ENCODE data around the gene ANTXRL. TPM values are rescaled to one million over a fixed set of nuclear protein-coding genes. Genes with fewer than 3 reads are reported as not detected.
"Not testable (repeated sequence)": the region's sequence is repeated elsewhere in the genome, so short reads cannot be mapped to it uniquely, and the experiment has no call there.

The ANTXRL gene
- total RNA-seq, 1 experiment from 2014 or later = not detected

DNA sequence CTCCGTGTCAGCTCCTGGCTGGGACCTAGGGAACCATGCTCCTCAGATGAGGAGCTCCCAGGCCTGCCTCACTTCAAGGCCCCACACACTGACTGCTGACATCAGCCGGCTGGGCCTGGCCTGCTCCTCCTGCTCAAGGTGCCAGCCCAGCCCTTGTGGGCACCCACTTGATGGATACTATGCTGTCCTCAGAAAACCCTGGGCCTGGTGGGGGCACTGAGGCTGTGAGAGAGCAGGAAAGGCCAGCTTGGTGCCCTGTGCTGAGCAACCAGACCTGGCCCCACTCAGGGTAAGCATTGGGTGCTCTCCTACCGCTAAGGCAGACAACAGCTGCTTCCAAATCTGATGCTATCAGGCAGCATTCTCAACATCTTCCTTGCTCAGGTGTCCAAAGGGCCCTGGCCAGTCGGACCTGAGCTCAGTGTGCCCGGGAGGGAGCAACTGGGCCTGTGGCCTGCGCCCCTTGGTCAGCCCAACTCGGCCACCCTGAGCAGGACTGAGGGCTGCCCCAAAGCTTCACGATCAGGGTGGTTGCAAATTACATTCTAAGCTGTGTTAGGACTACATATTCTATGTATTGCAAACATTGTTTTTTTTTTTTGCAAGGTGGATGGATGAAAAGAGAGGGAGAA is 21.9 kb upstream of the ANTXRL start:
- Histone ChIP-seq H3K27me3 (replicated peaks) (no peaks in the 10 kb centered on the region), H3K36me3 (no peaks in the 10 kb centered on the region), H3K4me1 (replicated peaks) (no peaks in the 10 kb centered on the region), H3K4me3 (no peak overlapping the region), H3K9me3 (replicated peaks) (no peaks in the 10 kb centered on the region; the same call in 1 of the 2 replicates), H3K27ac (no peak overlapping the region)
- peak in 1 of 2 experiments; percentile 33 for DNase-seq (ENCODE audit: low read depth in 1 of 2, low spot score in 2 of 2)

DNA sequence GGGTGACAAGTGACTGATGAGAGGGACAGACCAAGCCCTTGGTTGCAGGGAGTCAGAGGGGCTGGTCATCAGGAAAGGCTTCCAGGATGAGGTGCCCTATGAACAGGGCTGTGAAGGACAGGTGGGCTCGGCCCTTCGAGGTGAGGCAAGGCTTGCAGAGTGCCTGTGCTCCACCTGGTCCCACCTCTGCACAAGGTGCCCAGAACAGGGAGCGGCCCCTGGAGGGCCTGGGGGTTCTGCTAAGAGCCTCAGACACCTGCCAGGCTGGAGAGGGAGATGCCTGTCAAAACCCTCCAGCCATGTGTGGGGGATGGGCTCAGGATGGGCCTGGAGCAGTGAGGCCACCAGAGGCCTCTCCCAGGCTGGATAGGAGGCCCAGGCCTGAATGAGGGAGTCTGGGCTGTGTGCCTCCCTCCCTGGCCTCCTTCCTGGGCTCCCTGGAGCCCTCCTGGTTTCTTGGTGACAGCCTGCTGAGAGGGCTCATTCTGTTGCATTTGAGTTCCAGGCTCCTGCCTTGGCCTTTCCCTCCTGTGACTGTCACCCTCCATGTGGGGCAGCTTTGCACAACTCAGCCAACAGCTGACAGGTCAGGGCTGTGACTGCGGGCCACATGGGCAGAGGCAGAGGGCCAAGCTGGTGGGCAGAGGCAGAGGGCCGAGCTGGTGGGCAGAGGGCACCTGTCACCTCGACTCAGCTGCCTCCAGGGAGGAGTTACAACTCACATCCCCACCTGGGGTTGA is 21.1 kb upstream of the ANTXRL start:
- not testable (repeated sequence) for H3K4me1 ChIP-seq (replicated peaks); H3K9me3 ChIP-seq (replicated peaks); H3K27me3 ChIP-seq (replicated peaks); DNase-seq (ENCODE audit: low read depth in 1 of 2, low spot score in 2 of 2); H3K36me3 ChIP-seq; H3K4me3 ChIP-seq; H3K27ac ChIP-seq

DNA sequence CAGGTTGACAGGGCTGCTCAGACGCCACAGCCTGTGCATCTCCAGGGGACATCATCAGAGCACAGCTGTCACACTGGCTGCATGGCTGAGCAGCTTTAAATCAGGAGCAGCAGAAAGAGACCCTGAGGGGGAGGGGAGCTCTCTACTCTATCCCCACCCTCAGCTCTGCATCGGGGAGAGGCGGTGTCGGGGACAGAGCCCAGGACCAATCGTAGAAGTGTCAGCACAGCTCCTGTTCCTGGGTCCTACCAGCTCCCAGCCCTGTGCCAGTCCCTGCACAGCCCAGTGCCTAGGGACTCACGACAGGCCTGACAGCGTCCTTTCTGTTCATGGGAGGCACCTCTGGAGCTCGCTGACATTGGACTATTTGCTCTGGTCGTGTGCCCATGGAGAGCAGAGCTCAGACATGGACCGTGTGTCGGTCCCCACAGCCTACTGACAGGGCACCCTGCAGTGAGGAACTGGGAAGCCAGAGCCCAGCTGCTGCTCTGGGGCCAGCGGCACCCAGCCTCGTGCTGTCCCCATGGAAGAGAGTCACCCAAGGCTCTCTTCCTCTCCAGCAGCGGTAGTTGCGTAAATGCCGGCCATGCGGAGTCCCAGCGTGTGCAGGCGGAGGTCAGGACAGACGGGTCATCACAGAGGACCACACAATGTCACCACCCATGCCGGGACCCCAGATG is 20.4 kb upstream of the ANTXRL start:
- Histone ChIP-seq H3K4me3 (no peak overlapping the region), H3K36me3 (no peaks in the 10 kb centered on the region), H3K9me3 (replicated peaks) (no peaks in the 10 kb centered on the region; the same call in 1 of the 2 replicates), H3K27ac (no peak overlapping the region), H3K4me1 (replicated peaks) (no peaks in the 10 kb centered on the region), H3K27me3 (replicated peaks) (no peaks in the 10 kb centered on the region)
- no peak for DNase-seq (ENCODE audit: low read depth in 1 of 2, low spot score in 2 of 2)

DNA sequence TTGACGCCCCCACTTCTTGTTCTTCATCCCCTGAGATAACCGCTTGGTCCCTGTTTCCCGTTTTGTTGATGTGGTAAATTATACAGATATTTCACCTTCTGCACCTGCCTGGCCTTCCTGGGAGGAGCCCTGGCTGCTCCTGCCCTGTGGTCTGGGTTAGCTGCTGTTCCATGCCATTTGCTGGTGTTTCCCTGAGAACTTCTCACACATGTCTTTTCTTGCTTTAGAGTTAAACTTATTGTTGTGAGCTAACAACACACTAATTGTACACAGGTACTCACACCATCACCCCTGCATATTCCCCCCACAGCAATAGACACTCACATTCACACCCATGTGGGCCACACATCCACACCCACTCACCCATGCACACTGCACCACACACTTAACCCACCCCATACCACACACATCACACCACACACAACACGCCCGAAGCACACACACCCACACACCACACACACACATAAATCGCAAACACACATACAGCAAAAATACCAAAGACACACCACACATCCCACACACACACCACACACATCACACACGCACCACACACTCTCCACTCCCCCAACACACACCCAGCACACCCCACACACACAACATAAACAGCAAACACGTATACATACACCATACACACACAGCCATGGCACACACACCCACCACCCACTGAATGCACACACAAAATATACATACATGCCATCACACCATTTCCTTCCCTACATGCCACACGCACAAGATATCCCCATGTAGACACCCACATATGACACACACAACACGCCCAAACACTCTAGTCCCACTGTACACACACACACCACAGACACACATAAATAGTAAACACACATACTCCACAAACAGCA is 19.4 kb upstream of the ANTXRL start:
- Histone ChIP-seq H3K27me3 (replicated peaks) (no peaks in the 10 kb centered on the region), H3K36me3 (no peaks in the 10 kb centered on the region), H3K4me3 (no peak overlapping the region), H3K9me3 (replicated peaks) (no peaks in the 10 kb centered on the region), H3K4me1 (replicated peaks) (no peaks in the 10 kb centered on the region), H3K27ac (no peak overlapping the region)
- DNase-seq (ENCODE audit: low read depth in 1 of 2, low spot score in 2 of 2) = no peak

DNA sequence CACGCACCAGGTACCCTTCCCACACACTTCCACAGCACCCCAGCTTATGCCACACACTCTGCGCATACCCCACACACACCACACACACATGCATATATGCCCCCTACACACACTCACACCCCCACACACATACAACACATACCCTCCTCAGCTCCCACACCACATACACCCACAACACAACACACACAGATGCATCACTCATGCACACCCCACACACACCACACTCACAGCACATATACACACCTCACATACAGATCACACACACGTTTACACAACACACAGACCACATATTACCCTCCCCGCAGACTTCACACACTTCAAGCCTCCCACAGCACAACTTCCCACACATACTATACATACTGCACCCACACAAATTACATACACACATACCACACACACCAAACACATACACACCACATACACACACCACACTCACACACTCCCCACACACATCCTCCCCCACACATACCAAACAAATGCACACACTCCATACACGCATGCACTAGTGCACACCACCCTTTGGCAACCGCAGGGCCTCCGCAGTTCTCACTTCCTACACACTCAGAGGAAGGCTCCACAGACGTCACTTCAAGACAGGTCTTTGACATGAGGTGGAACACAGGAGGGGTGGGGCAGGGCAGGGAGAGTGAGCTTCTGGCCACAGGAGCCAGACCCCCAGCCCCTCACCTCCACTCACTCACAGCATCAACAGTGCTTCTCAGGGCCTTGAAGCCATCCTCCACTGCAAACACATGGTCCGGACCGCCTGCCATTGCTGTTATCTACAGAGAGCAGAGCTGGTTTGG is 18.5 kb upstream of the ANTXRL start:
- Histone ChIP-seq H3K27me3 (replicated peaks) (no peaks in the 10 kb centered on the region), H3K9me3 (replicated peaks) (no peaks in the 10 kb centered on the region), H3K36me3 (no peaks in the 10 kb centered on the region), H3K4me3 (no peak overlapping the region), H3K4me1 (replicated peaks) (no peaks in the 10 kb centered on the region), H3K27ac (no peak overlapping the region)
- DNase-seq (ENCODE audit: low read depth in 1 of 2, low spot score in 2 of 2) = no peak

DNA sequence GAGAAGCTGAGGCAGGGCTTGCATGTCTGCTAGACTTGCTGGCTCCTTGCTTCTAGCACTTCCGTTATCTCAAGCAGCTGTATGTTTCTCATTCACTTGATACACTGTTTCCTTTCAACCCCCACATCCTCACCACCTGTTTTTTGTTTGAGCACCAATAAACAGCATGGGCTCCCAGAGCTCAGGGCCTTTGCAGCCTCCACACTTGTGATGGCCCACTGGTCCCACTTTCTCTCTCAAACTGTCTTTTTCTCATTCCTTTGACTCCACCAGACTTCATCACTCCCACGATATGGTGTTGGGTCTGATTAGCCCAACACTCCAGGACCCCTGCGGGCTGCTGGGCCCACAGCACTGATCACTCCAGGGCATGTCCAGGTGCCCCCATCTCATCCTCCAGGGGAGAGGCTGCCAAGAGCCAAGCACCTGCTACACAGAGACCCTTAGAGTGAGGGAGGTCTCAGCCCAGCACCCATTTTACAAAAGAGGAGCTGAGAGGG is 17.2 kb upstream of the ANTXRL start:
- H3K4me1 ChIP-seq (replicated peaks); H3K4me3 ChIP-seq; H3K9me3 ChIP-seq (replicated peaks); H3K27me3 ChIP-seq (replicated peaks); H3K27ac ChIP-seq; DNase-seq (ENCODE audit: low read depth in 1 of 2, low spot score in 2 of 2); H3K36me3 ChIP-seq: not testable (repeated sequence)

DNA sequence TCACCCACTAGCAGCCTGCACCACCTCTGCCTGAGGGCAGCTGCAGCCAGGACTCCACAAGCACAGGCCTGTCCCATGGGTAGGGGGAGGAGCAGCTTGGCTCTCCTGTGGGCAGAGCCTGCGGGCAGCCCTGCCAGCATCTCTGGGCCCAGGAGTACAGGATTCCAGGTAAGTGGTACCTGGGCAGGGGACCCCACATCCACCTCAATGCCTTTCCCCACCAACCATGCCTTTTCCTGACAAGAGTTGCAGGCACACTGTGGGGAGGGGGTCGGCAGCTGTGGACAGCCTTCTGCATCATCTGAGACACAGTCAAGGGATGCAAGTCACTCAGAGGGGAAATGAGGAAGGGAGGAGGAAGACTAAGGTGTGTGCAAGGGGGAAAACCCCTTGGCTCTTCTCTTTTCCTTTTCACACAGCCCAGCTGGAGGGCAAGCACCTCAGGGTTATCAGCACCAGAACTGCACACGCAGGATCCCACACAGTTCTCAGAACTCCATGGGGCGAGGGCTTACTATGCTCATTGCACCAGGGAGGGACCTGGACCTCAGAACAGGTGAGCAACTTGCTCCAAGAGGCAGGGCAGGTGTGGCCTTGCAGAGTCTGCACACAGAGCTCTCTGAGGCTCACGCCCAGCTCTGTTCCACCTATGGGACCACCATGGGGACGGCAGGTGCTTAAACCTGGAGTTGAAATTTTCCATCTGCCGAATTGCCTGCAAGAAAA is 16.5 kb upstream of the ANTXRL start:
- Histone ChIP-seq H3K4me3 (no peak overlapping the region), H3K4me1 (replicated peaks) (no peaks in the 10 kb centered on the region), H3K36me3 (no peaks in the 10 kb centered on the region), H3K27ac (no peak overlapping the region), H3K27me3 (replicated peaks) (no peaks in the 10 kb centered on the region), H3K9me3 (replicated peaks) (no peaks in the 10 kb centered on the region)
- DNase-seq (ENCODE audit: low read depth in 1 of 2, low spot score in 2 of 2) = no peak

DNA sequence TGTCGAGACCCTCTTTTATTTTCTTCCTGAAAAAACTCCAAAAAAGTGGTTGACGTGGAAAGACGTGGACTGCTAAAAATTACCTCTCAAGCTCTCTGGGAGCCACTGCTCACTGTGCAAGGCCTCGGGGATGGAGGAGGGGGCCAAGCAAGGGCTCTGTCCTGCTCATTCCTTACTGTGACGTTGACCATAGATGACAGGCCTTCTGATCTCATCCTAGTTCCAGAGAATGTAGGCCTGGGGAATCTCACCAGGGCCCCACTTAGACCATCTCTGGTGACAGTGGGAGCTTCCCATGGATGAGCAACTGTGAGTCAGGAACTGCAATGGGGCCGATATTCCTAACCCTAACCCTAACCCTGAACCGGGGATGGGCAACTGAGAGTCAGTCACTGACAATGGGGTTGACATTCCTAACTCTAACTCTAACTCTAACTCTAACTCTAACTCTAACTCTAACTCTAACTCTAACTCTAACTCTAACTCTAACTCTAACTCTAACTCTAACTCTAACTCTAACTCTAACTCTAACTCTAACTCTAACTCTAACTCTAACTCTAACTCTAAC is 15.8 kb upstream of the ANTXRL start:
- not testable (repeated sequence) for H3K27ac ChIP-seq; H3K4me1 ChIP-seq (replicated peaks); H3K36me3 ChIP-seq; H3K27me3 ChIP-seq (replicated peaks); H3K4me3 ChIP-seq; H3K9me3 ChIP-seq (replicated peaks); DNase-seq (ENCODE audit: low read depth in 1 of 2, low spot score in 2 of 2)

DNA sequence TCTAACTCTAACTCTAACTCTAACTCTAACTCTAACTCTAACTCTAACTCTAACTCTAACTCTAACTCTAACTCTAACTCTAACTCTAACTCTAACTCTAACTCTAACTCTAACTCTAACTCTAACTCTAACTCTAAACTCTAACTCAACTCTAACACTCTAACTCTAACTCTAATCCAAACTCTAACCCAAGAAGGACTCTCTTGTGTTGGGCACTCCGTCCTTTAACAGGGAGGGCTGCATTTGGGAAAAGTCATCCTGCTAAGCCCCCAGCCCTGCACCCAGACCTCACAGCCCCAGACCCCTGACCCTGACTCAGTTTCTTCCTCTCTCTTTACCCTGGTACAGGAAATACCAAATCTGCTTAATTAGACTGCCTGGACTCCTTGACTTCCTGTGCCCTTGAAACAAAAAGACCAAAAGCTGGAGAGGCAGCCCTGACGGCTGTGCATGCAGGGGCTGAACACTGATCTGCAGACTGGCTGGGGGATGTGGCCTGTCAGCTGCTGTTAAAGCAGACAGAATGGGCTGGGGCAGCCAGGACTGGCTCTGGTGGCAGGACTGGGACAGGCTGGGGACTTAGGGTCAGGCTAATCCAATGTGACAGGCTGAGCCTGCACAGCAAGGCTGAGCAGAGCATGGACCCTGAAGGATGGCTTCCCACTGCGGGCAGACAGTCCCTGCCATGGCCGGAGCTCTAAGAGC is 14.8 kb upstream of the ANTXRL start:
- not testable (repeated sequence) for H3K27ac ChIP-seq; H3K36me3 ChIP-seq; H3K9me3 ChIP-seq (replicated peaks); H3K4me3 ChIP-seq; H3K4me1 ChIP-seq (replicated peaks); H3K27me3 ChIP-seq (replicated peaks); DNase-seq (ENCODE audit: low read depth in 1 of 2, low spot score in 2 of 2)

DNA sequence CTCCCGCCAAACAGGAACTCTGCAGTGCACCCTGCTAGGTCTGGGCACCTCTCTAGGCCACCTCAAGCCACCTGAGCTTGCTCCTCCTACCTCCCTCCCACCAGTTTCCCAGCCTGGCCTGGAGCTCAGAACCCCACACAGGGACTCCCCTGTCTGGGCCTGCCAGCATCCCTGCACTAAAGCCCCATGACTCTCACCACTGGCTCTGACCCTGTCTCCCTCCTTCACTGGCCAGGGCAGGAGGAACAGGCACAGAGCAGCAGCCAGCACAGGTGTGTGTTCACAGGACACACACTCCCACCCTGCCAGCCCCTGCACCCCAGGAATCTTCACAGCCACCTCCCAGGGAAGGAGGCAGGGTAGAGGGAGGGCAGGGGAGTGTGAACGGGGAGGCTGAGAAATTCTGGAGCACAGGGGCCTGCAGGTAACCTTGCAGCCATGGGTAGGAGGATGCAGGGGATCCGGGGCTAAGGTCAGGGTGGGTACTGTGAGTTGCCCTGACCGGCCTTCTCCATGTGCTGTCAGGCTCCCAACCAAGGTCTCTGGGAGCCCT is 13.9 kb upstream of the ANTXRL start:
- H3K36me3 ChIP-seq = no peaks in the 10 kb centered on the region
- no peak overlapping the region for H3K4me3 ChIP-seq
- peak in 1 of 2 experiments; percentile 31 for DNase-seq (ENCODE audit: low read depth in 1 of 2, low spot score in 2 of 2)
- H3K27me3 ChIP-seq (replicated peaks) = no peaks in the 10 kb centered on the region
- no peaks in the 10 kb centered on the region for H3K4me1 ChIP-seq (replicated peaks)
- H3K27ac ChIP-seq = no peak overlapping the region
- no peaks in the 10 kb centered on the region for H3K9me3 ChIP-seq (replicated peaks)

DNA sequence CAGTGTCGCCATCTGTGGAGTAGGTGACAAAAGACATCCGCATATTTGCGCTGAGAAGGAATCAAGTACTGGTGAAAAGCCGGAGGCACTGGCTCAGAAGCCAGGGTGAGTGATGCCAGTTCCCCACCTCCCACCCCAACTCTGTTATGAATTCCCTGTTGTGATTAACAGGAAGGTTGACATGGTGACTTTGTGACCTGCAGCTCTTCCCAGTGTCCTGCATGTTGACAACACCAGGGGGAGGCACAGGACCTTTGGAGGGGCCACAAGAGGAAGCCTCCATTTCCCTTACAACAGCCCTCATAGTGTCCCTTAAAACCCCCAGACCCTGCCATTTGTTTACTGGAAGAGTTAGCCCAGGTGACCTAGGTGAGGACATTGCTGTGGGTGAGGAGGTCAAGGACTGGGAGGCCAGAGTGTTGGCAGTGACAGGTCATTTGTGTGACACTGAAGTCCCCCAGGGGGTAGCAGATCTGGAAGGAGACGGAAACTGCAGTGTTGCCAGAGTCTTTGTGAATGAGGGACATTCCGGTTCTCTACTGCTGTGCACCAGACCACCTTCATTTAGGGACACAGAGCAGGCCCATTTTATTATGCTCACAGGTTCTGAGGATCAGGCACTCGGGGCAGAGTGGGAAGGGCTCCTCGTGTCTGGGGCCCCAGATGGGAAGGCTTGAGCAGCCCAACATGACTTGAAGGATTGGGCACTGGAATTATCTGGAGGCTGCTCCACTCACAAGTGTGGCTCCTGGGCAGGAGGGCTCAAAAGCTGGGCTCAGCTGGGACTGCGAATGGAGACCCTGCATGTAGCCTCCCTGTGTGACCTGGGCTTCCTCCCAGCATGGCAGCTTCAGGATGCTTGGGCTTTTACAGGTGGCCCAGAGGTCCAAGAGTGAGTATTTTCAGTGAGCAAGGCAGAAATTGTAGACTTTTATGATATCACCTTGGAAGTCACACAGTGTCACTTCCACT is 13.0 kb upstream of the ANTXRL start:
- no peaks in the 10 kb centered on the region for H3K27me3 ChIP-seq (replicated peaks)
- DNase-seq (ENCODE audit: low read depth in 1 of 2, low spot score in 2 of 2) = peak in 1 of 2 experiments; percentile 44
- no peak overlapping the region for H3K4me3 ChIP-seq
- no peaks in the 10 kb centered on the region for H3K36me3 ChIP-seq
- H3K27ac ChIP-seq = no peak overlapping the region
- no peaks in the 10 kb centered on the region for H3K9me3 ChIP-seq (replicated peaks)
- H3K4me1 ChIP-seq (replicated peaks) = no peaks in the 10 kb centered on the region
